T-helper 2 cell treated with Interferon-gamma antibody and Interleukin-4, amounts not matched to agents 5 μg/mL and 100 μg/mL, for 36 hours (primary cell): ENCODE results near the gene ERFL.

Experiments
- DNase-seq: peaks from one replicate; pipeline ENCODE4 v3.0.0; 2021; ENCODE audit warnings: low spot score
- H3K27ac Mint-ChIP-seq: one replicate; pipeline ENCODE4 v1.8.0; 2021; ENCODE audit warnings: mild to moderate bottlenecking, mixed read lengths
- H3K27me3 Mint-ChIP-seq: one replicate; pipeline ENCODE4 v1.8.0; 2021; ENCODE audit warnings: low read depth, mixed read lengths
- H3K36me3 Mint-ChIP-seq: one replicate; pipeline ENCODE4 v1.8.0; 2021; ENCODE audit warnings: low read depth, mixed read lengths
- H3K4me1 Mint-ChIP-seq: one replicate; pipeline ENCODE4 v1.8.0; 2021; ENCODE audit warnings: low read depth, mixed read lengths
- H3K4me3 Mint-ChIP-seq: one replicate; pipeline ENCODE4 v1.8.0; 2022; ENCODE audit warnings: mild to moderate bottlenecking, moderate library complexity, mixed read lengths
- H3K9me3 Mint-ChIP-seq: one replicate; pipeline ENCODE4 v1.8.0; 2021; ENCODE audit warnings: mixed read lengths

ERFL gene

GRCh38 chr19:41895745-41896580 lies 32.3 kb downstream of the ERFL start:
- DNase-seq, result no peak
- Mint-ChIP-seq H3K36me3 (peaks cover 52% of the 10 kb centered on the region), H3K4me1 (peaks cover 11% of the 10 kb centered on the region), H3K4me3 (no peak overlapping the region), H3K9me3 (no peaks in the 10 kb centered on the region), H3K27me3 (no peaks in the 10 kb centered on the region), H3K27ac (peak overlapping the region; percentile 81)

GRCh38 chr19:41894350-41894749 lies 33.9 kb downstream of the ERFL start:
- Mint-ChIP-seq H3K4me1 (peaks cover 19% of the 10 kb centered on the region), H3K27ac (no peak overlapping the region), H3K36me3 (peaks cover 55% of the 10 kb centered on the region), H3K27me3 (no peaks in the 10 kb centered on the region), H3K4me3 (no peak overlapping the region), H3K9me3 (no peaks in the 10 kb centered on the region)
- DNase-seq, result no peak

GRCh38 chr19:41893899-41894298 lies 34.4 kb downstream of the ERFL start:
- H3K4me3 Mint-ChIP-seq, result no peak overlapping the region
- H3K27ac Mint-ChIP-seq, result peak overlapping the region; percentile 77
- no peak for DNase-seq
- no peaks in the 10 kb centered on the region for H3K9me3 Mint-ChIP-seq
- peaks cover 23% of the 10 kb centered on the region for H3K4me1 Mint-ChIP-seq
- H3K36me3 Mint-ChIP-seq, result peaks cover 55% of the 10 kb centered on the region
- no peaks in the 10 kb centered on the region for H3K27me3 Mint-ChIP-seq

- Mint-ChIP-seq H3K27ac (no peak overlapping the region), H3K27me3 (no peaks in the 10 kb centered on the region), H3K9me3 (no peaks in the 10 kb centered on the region), H3K4me1 (peaks cover 34% of the 10 kb centered on the region), H3K4me3 (no peak overlapping the region), H3K36me3 (peaks cover 51% of the 10 kb centered on the region)
- no peak for DNase-seq
Observed at GRCh38 chr19:41892173-41892902, 35.9 kb downstream of the ERFL start.

GRCh38 chr19:41890936-41891335 lies 37.3 kb downstream of the ERFL start:
- Mint-ChIP-seq H3K4me3 (no peak overlapping the region), H3K27me3 (no peaks in the 10 kb centered on the region), H3K27ac (no peak overlapping the region), H3K36me3 (peaks cover 61% of the 10 kb centered on the region), H3K4me1 (peaks cover 48% of the 10 kb centered on the region), H3K9me3 (no peaks in the 10 kb centered on the region)
- DNase-seq, result no peak

GRCh38 chr19:41889896-41890295 lies 38.4 kb downstream of the ERFL start:
- H3K27ac Mint-ChIP-seq, result peak overlapping the region; percentile 50
- peaks cover 46% of the 10 kb centered on the region for H3K4me1 Mint-ChIP-seq
- peaks cover 61% of the 10 kb centered on the region for H3K36me3 Mint-ChIP-seq
- DNase-seq, result no peak
- H3K9me3 Mint-ChIP-seq, result no peaks in the 10 kb centered on the region
- peak overlapping the region; percentile 2 for H3K4me3 Mint-ChIP-seq
- no peaks in the 10 kb centered on the region for H3K27me3 Mint-ChIP-seq

- H3K4me1 Mint-ChIP-seq, result peaks cover 47% of the 10 kb centered on the region
- H3K4me3 Mint-ChIP-seq, result peak overlapping the region; percentile 89
- H3K27ac Mint-ChIP-seq, result peak overlapping the region; percentile 92
- H3K36me3 Mint-ChIP-seq, result peaks cover 69% of the 10 kb centered on the region
- no peak for DNase-seq
- H3K9me3 Mint-ChIP-seq, result no peaks in the 10 kb centered on the region
- H3K27me3 Mint-ChIP-seq, result no peaks in the 10 kb centered on the region
Observed at GRCh38 chr19:41888926-41889325, 39.3 kb downstream of the ERFL start.

- Mint-ChIP-seq H3K4me3 (peak overlapping the region; percentile 89), H3K9me3 (no peaks in the 10 kb centered on the region), H3K4me1 (peaks cover 47% of the 10 kb centered on the region), H3K27me3 (no peaks in the 10 kb centered on the region), H3K36me3 (peaks cover 69% of the 10 kb centered on the region), H3K27ac (peak overlapping the region; percentile 92)
- DNase-seq, result peak; percentile 85
Observed at GRCh38 chr19:41887711-41888382, 40.4 kb downstream of the ERFL start.

GRCh38 chr19:41886761-41887710 lies 41.2 kb downstream of the ERFL start:
- Mint-ChIP-seq H3K4me1 (peaks cover 53% of the 10 kb centered on the region), H3K36me3 (peaks cover 72% of the 10 kb centered on the region), H3K27me3 (no peaks in the 10 kb centered on the region), H3K9me3 (no peaks in the 10 kb centered on the region), H3K4me3 (peak overlapping the region; percentile 89), H3K27ac (peak overlapping the region; percentile 92)
- DNase-seq, result peak; percentile 73

GRCh38 chr19:41883821-41884733 lies 44.2 kb downstream of the ERFL start:
- Mint-ChIP-seq H3K27me3 (no peaks in the 10 kb centered on the region), H3K36me3 (peaks cover 51% of the 10 kb centered on the region), H3K9me3 (no peaks in the 10 kb centered on the region), H3K4me1 (peaks cover 53% of the 10 kb centered on the region), H3K4me3 (peak overlapping the region; percentile 89), H3K27ac (peak overlapping the region; percentile 90)
- peak; percentile 93 for DNase-seq

- Mint-ChIP-seq H3K27me3 (no peaks in the 10 kb centered on the region), H3K4me1 (peaks cover 49% of the 10 kb centered on the region), H3K9me3 (no peaks in the 10 kb centered on the region), H3K27ac (peak overlapping the region; percentile 90), H3K36me3 (peaks cover 47% of the 10 kb centered on the region), H3K4me3 (peak overlapping the region; percentile 89)
- DNase-seq, result no peak
Observed at GRCh38 chr19:41883463-41883820, 44.8 kb downstream of the ERFL start.

GRCh38 chr19:41882568-41883462 lies 45.4 kb downstream of the ERFL start, which contains the start of gene ARHGEF1:
Gene ARHGEF1 (plus strand): TSS chr19:41883184. CDS start chr19:41888083, 4,899 bp downstream.
- H3K4me3 Mint-ChIP-seq, result peak within 1 kb of the TSS; percentile 98
- H3K9me3 Mint-ChIP-seq, result no peaks in the 10 kb centered on the region
- H3K4me1 Mint-ChIP-seq, result peaks cover 42% of the 10 kb centered on the region
- DNase-seq, result peak; percentile 65
- H3K27me3 Mint-ChIP-seq, result no peaks in the 10 kb centered on the region
- peaks cover 41% of the 10 kb centered on the region for H3K36me3 Mint-ChIP-seq
- peak within 1 kb of the TSS; percentile 97 for H3K27ac Mint-ChIP-seq
